Activated gamma-delta T cell treated with anti-CD3 and anti-CD28 coated beads, Interleukin-2, amount 50 U/mL, for 16 hours (primary cell): ENCODE measurements around the gene PRKRIP1.
"Not testable (repeated sequence)": the region's sequence is repeated elsewhere in the genome, so short reads cannot be mapped to it uniquely, and the experiment has no call there.

Experiments
- DNase-seq: peaks from one replicate; pipeline ENCODE4 v3.0.0-alpha.2; 2020; ENCODE audit warnings: low read depth

The PRKRIP1 gene

GRCh38 chr7:102457352-102457924, 61.3 kb downstream of the PRKRIP1 start:
- DNase-seq = no peak

- DNase-seq = no peak
These were observed 63.2 kb downstream of the PRKRIP1 start for GRCh38 chr7:102459221-102459844.

- DNase-seq = no peak
These were observed 64.3 kb downstream of the PRKRIP1 start for GRCh38 chr7:102460467-102460866.

- DNase-seq = no peak
These were observed 67.8 kb downstream of the PRKRIP1 start for GRCh38 chr7:102463841-102464576.

GRCh38 chr7:102464577-102465280, 68.6 kb downstream of the PRKRIP1 start, which contains the start of the genes ALKBH4 and LRWD1:
ALKBH4 (minus strand) TSS chr7:102464863; CDS start chr7:102464836, 27 bp downstream.
LRWD1 (plus strand) TSS chr7:102464984; CDS start chr7:102465081, 97 bp downstream.
- DNase-seq = peak; percentile 94

- DNase-seq = no peak
These were observed 69.9 kb downstream of the PRKRIP1 start for GRCh38 chr7:102466097-102466496.

- DNase-seq = no peak
These were observed 71.7 kb downstream of the PRKRIP1 start for GRCh38 chr7:102467581-102468477.

- DNase-seq = no peak
These were observed 72.6 kb downstream of the PRKRIP1 start for GRCh38 chr7:102468478-102469350.

- DNase-seq = no peak
These were observed 73.3 kb downstream of the PRKRIP1 start for GRCh38 chr7:102469351-102469971.

GRCh38 chr7:102469972-102470825, 74.0 kb downstream of the PRKRIP1 start:
- DNase-seq = no peak

- DNase-seq = no peak
These were observed 75.6 kb downstream of the PRKRIP1 start for GRCh38 chr7:102471791-102472125.

- no peak for DNase-seq
These were observed 76.2 kb downstream of the PRKRIP1 start for GRCh38 chr7:102472126-102473041.

- no peak for DNase-seq
These were observed 77.3 kb downstream of the PRKRIP1 start for GRCh38 chr7:102473271-102473991.

GRCh38 chr7:102474116-102474515, 78.0 kb downstream of the PRKRIP1 start:
- DNase-seq = not testable (repeated sequence)

GRCh38 chr7:102474736-102475435, 78.7 kb downstream of the PRKRIP1 start:
- not testable (repeated sequence) for DNase-seq
